Loucy (cell line): ENCODE measurements around the gene TAF1A.

Experiments used
- H2AFZ ChIP-seq: fragments of 200-600 bp; sonication (generic); 2 replicates; pipeline ENCODE4 v1.6.0; 2016; ENCODE audit warnings: antibody characterized with exemption, mild to moderate bottlenecking, low read length, moderate library complexity
- H3F3A ChIP-seq: fragments of 200-600 bp; 2 replicates; pipeline ENCODE4 v1.6.0; 2016; ENCODE audit warnings: antibody characterized with exemption, low read depth, mild to moderate bottlenecking
- H3K27me3 ChIP-seq: fragments of 200-600 bp; sonication (generic); 2 replicates; pipeline ENCODE4 v1.6.1; 2014; ENCODE audit warnings: low read length, mild to moderate bottlenecking; ENCODE audit not compliant: insufficient read depth, poor library complexity, severe bottlenecking
- H3K36me3 ChIP-seq: fragments of 200-600 bp; sonication (generic); 2 replicates; pipeline ENCODE4 v1.6.1; 2016; ENCODE audit warnings: low read length; ENCODE audit not compliant: insufficient read depth
- H3K4me1 ChIP-seq: fragments of 200-600 bp; sonication (generic); 2 replicates; pipeline ENCODE4 v1.5.1; 2014; ENCODE audit warnings: low read length, mild to moderate bottlenecking; ENCODE audit not compliant: insufficient read depth, poor library complexity, severe bottlenecking
- H3K4me2 ChIP-seq: fragments of 200-600 bp; sonication (generic); 2 replicates; pipeline ENCODE4 v1.6.0; 2014; ENCODE audit warnings: antibody characterized with exemption, low read length, low read depth, mild to moderate bottlenecking; ENCODE audit not compliant: poor library complexity, severe bottlenecking
- H3K4me3 ChIP-seq: fragments of 200-600 bp; sonication (generic); 2 replicates; pipeline ENCODE4 v1.5.1; 2014; ENCODE audit warnings: low read length, mild to moderate bottlenecking, mixed read lengths; ENCODE audit not compliant: poor library complexity, severe bottlenecking
- H3K79me2 ChIP-seq: fragments of 200-600 bp; sonication (generic); 2 replicates; pipeline ENCODE4 v1.6.1; 2014; ENCODE audit warnings: low read length; ENCODE audit not compliant: insufficient read depth
- H3K9ac ChIP-seq: fragments of 200-600 bp; sonication (generic); 2 replicates; pipeline ENCODE4 v1.6.0; 2014; ENCODE audit warnings: mild to moderate bottlenecking, low read depth, low read length, moderate library complexity; ENCODE audit not compliant: poor library complexity, severe bottlenecking
- H3K9me2 ChIP-seq: fragments of 200-600 bp; sonication (generic); replicated peaks from 2 replicates; pipeline ENCODE4 v1.6.1; 2016; ENCODE audit warnings: low read depth, low read length, mixed read lengths
- H3K9me3 ChIP-seq: fragments of 200-600 bp; sonication (generic); 2 replicates; pipeline ENCODE4 v1.6.1; 2014; ENCODE audit warnings: mild to moderate bottlenecking, antibody characterized with exemption, low read length, low read depth; ENCODE audit not compliant: insufficient read depth
- H4K20me1 ChIP-seq: fragments of 200-600 bp; sonication (generic); 2 replicates; pipeline ENCODE4 v1.6.0; 2014; ENCODE audit warnings: antibody characterized with exemption, low read length, mild to moderate bottlenecking; ENCODE audit not compliant: insufficient read depth, poor library complexity, severe bottlenecking
- EZH2phosphoT487 ChIP-seq: fragments of 200-600 bp; IDR thresholded peaks from 2 replicates; pipeline ENCODE4 v1.6.1; 2018; ENCODE audit warnings: antibody characterized with exemption, mild to moderate bottlenecking, moderate library complexity, borderline replicate concordance
- TF ChIP-seq, protein P1 (sequence below): fragments of 200-600 bp; sonication (generic); conservative IDR thresholded peaks from 2 replicates; pipeline ENCODE4 v1.5.1; 2014; ENCODE audit warnings: mild to moderate bottlenecking, antibody characterized with exemption, low read length

Gene TAF1A

DNA sequence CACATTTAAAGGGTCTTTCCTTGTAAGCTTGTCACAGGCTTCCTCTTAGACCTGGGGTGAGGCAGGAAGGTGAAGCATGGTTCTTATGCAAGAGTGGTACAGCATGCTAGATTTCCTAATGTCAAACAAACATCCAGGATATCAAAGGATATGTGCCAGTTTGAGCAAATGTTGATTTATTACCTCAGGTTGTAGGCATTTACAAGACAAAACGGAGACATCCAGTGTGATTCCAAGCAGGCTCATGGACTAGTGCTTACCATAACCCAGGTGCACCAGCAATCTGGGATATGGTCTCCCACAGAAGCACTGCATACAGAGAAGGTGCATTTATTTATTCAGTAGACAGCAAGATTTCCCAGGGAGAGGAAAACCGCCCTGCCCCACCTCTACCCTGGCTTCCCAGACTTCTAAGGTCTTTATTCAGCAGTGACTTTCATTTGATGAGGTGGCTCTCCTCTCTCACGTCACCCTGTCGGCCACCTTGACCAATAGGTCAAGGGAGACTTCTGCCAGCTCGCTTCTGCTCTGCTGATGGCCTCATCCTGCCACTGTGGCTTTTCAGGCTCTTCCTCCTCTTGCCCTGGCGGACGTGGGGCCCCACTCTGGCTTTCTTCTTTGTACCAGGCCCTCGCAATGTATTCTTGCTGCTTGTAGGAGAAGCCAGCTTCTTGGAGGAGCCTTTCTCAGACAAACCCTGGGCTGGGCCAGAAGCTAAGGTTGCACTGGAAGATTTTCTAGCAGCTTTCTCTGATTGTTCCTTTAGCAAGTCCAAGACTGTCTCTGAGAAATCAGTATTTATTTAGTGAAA, 67.4 kb downstream of the TAF1A start:
- no peaks in the 10 kb centered on the region for H3K36me3 ChIP-seq
- no peak overlapping the region for H3K9ac ChIP-seq
- no peak overlapping the region for H2AFZ ChIP-seq
- H3F3A ChIP-seq, result no peaks in the 10 kb centered on the region
- no peak overlapping the region for H3K4me3 ChIP-seq
- H3K9me2 ChIP-seq, result no peaks in the 10 kb centered on the region
- TF ChIP-seq, protein P1, sequence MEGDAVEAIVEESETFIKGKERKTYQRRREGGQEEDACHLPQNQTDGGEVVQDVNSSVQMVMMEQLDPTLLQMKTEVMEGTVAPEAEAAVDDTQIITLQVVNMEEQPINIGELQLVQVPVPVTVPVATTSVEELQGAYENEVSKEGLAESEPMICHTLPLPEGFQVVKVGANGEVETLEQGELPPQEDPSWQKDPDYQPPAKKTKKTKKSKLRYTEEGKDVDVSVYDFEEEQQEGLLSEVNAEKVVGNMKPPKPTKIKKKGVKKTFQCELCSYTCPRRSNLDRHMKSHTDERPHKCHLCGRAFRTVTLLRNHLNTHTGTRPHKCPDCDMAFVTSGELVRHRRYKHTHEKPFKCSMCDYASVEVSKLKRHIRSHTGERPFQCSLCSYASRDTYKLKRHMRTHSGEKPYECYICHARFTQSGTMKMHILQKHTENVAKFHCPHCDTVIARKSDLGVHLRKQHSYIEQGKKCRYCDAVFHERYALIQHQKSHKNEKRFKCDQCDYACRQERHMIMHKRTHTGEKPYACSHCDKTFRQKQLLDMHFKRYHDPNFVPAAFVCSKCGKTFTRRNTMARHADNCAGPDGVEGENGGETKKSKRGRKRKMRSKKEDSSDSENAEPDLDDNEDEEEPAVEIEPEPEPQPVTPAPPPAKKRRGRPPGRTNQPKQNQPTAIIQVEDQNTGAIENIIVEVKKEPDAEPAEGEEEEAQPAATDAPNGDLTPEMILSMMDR, result no peak
- no peak for TF ChIP-seq EZH2phosphoT487
- H4K20me1 ChIP-seq, result no peaks in the 10 kb centered on the region
- no peaks in the 10 kb centered on the region for H3K4me1 ChIP-seq
- no peak overlapping the region for H3K4me2 ChIP-seq
- H3K9me3 ChIP-seq, result no peaks in the 10 kb centered on the region
- H3K79me2 ChIP-seq, result no peaks in the 10 kb centered on the region
- no peaks in the 10 kb centered on the region for H3K27me3 ChIP-seq

DNA sequence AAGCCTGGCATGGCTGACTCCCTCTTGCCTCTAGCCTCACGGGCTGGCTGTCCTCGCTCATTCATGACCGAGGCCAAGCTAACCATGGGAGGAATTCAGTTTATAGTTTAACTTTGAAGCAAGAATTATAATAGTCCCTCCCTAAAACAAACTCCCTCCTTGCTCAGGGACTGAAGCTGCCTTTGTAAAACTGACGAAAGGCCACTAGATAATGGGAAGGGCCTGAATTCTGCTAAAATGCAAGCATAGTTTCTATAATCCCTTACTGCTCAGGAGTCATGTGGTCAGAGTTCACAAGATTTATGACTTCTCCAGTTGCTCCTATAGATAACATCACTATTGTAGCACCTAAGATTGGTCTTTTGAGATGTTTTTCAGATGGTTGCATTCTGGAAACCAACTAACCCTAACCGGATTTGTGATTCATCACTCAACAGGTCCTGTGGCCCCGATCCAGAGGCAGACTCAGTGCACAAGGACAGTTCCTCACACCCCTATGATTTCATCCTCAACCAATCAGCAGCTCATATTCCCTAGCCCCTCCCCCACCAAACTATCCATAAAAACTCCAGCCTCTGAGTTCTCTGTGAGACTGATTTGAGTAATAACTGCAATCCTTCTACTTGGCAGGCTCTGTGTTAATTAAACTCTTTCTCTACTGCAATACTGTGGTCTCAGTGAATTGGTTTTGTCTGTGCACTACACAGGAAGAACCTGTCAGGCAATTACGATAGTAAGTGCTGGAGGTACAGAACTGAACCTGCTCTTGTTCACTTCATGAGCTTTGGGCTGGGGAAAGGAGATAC, 68.2 kb downstream of the TAF1A start:
- no peaks in the 10 kb centered on the region for H3K79me2 ChIP-seq
- H3K9me3 ChIP-seq, result no peaks in the 10 kb centered on the region
- no peaks in the 10 kb centered on the region for H3K9me2 ChIP-seq
- no peak overlapping the region for H3K4me2 ChIP-seq
- H3K9ac ChIP-seq, result no peak overlapping the region
- no peaks in the 10 kb centered on the region for H3K4me1 ChIP-seq
- no peak for TF ChIP-seq EZH2phosphoT487
- TF ChIP-seq, protein P1, result no peak
- no peaks in the 10 kb centered on the region for H3F3A ChIP-seq
- H4K20me1 ChIP-seq, result no peaks in the 10 kb centered on the region
- H3K27me3 ChIP-seq, result no peaks in the 10 kb centered on the region
- no peak overlapping the region for H3K4me3 ChIP-seq
- H2AFZ ChIP-seq, result no peak overlapping the region
- H3K36me3 ChIP-seq, result no peaks in the 10 kb centered on the region
